Activated gamma-delta T cell (primary cell): Measurements from ENCODE around the gene C4orf50.
"Not testable (repeated sequence)": the region's sequence is repeated elsewhere in the genome, so short reads cannot be mapped to it uniquely, and the experiment has no call there.

ENCODE experiments used
- DNase-seq: peaks from one replicate; lab custom pipeline; 2025; lab: John Stamatoyannopoulos, UW

C4orf50 gene

DNA sequence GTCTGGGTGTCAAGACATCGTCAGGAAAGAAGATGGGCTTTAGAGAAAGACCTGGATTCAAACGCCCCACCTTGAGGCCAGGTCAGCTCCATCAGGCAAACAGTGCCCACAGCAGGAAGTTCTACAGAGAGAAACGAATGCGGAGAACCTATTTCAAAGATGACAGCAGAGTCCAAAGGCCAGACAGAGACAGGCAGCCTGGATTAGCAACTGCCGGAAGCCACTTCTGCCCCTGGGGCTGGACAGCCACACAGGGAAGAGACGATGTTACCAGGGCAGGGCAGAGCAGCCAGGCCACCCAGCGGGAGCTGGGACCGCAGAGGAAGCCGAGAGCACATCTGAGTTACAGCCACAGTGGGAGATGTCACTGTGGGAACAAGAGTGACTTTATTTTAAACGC, 1.2 kb downstream of the C4orf50 start:
- no peak for DNase-seq

DNA sequence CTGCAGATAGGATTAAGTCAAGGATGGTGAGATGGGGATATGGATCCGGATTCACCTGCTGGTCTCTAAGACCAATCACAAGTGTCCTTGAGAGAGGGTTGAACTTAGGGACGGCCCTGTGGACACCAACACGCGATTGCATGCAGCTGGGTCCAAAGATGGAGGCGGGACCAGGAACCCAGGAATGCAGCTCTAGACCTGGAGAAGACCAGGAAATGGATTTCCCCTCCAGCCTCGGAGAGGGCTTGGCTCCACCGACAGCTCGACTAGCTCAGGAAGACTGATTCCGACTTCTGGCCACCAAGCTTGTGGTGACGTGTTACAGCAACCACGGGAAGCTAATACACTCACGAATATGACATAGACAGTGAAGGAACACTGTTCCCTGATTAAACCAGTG, 4.7 kb downstream of the C4orf50 start:
- no peak for DNase-seq

DNA sequence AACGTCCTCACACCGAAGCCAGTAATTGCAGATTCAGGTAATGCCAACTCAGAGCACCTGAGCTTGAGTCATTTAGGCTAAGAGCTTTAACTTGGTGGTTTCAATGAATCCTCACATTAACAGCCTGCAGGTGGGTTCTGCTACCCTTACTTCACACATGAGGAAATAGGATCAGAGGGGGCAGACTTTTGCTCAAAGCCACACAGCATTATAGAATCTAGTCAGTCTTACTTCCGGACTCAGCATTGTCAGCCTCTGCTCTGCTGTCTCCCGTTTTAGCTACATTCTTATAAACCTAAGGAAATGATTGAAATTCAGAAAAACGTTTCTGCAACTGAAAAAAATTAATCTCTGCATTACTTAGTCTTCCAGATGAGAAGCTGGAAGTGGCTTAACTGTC, 6.0 kb downstream of the C4orf50 start:
- DNase-seq, result no peak

DNA sequence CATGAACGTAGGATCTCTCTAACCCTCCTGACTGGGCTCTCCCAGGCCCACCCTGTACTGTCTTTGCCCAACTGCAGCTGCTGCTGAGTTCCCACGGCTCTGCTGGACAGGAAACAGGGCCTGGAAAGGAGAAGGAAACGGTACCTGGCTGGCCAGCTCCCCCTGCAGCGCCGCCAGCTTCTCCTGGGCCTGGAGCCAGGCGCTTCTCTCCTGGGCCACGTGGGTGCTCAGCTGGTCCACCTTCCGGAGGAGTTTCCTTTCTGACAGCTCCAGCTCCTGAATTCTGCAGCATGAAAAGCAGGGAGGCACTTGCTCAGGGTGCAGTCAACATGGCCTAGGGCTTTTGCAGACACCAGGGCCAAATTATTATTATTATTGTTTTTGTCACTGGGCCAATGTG, 6.5 kb downstream of the C4orf50 start:
- no peak for DNase-seq

DNA sequence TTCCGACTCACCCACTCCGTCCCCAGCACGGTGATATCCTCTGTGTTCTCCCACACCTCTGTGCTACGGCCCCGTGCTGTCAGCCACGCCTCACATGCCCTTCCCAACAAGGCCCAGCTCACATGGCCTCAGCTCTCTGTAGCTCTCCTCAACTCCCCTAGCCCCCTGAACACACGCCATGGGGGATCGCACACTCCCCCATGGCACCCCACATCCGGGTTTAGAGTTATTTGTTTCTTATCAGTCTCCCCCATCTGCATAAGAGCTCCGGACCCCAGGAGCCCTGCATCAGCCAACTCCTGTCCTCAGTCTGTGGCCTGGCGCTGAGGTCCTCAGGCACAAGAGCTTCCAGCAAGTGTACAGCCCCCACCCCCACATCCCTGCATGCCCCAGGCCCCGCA, 7.0 kb downstream of the C4orf50 start:
- DNase-seq, result no peak

DNA sequence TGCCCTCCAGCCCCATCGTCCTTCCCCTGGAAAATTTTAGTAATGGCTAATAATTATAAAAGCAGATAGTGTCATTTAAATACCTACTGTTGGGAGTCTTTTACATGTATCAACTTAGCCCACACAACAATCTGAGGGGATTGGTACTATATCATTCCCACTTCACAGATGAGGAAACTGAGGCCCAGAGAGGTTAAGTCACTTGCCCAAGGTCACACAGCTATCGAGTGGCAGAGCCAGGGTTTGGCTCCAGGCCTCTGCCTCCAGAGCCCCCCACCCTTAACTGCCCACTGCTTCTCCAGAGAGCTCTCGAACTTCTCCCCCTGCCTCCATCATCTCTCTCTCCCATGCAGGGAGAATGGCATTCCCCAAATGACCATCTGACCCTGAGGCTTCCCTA, 7.4 kb downstream of the C4orf50 start:
- no peak for DNase-seq

DNA sequence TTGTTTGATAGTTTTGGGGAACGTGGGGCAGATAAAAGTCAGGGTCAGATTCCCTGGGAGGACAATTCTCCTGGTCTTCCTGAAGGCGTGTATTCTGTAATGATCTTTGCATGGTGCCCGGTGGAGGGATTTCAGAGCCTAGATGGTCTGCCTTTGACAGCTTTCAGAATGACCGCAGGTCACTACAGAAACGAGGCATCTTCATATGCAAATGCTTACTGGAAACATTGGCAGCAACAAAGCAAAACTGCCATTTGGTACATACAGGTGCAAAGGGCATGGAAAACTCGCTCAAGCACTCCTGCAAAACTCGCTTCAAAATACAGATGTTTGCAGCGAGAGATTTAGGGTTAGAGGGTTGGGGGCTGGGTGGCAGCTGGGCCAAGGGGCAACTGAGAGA, 8.8 kb downstream of the C4orf50 start:
- no peak for DNase-seq

DNA sequence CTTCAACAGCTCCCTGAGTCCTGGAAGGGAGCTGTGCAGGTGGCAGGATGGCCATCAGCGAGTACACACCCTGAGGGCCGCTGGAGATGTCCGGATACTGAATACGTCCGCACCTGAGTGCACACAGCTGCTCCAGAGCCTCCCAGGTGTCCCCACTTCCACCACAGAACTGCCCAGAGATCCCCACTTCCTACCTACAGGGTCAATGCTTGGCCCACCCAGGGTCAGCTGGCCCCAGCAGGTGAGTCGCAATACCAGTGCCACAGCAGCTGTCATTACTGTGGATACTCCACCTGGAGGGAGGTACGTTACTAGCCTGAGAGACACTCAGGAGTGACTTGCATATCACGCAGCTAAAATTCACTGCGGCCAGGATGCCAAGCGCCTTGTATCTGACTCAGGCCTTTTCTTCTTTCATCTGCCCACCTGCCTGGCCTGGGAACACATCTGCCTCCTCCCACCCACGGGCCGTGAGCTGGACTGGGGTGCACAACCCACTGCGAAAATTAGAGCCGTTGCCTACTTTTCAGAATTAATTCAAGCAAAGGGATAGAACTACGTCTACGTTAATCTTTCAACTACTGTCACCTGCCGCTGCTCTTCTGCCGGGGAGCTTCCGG, 9.4 kb downstream of the C4orf50 start:
- no peak for DNase-seq

DNA sequence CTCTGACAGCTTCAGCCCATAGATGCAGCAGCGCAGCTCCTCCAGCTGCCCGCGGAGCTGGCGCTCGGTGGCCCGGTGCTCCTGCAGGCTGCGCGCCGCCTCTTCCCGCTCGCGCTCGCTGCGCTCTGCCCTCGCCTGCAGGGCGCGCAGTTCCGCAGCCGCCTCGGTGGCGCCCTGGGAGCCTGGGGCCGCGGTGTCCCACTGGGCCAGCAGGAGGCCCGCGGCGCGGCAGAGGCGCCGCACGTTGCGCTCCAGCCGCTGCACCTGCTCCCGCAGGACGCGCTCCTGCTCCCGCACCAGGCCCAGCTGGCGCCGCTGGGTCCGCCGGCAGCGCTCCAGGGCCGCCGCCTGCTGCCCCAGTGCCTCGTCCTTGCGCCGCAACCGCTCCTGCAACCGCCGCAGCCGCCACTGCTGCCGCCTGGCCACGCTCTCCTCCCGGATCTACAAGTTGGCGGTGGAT, 10.1 kb downstream of the C4orf50 start:
- DNase-seq, result no peak

DNA sequence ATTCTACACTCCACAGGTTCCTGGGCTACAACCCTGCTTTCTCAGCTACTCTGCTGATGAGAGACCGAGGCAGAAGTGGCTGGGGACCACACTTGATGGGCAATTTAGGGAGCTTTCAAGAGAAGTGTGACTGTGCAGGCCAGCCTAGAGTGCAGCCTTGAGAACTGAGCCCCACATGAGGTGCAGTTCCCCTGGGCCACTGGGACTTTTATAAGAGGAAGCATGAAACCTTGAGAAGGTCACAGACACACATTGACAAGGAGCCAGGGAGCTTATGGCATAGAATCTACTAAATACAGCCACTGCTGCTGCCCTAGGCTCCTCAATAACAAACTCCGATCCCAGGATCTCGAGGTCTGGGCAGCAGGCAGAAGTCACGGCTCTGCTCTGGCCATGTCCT, 13.1 kb downstream of the C4orf50 start:
- DNase-seq, result no peak

DNA sequence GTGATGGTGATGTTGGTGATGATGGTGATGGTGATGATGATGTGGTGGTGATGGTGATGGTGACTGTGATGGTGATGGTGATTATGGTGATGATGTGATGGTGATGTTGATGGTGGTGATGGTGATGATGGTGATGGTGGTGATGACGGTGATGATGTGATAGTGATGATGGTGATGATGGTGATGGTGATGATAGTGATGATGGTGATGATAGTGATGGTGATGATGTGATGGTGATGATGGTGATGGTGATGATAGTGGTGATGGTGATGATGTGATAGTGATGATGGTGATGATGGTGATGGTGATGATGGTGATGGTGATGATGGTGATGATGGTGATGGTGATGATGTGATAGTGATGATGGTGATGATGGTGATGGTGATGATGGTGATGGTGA, 14.7 kb downstream of the C4orf50 start:
- not testable (repeated sequence) for DNase-seq

DNA sequence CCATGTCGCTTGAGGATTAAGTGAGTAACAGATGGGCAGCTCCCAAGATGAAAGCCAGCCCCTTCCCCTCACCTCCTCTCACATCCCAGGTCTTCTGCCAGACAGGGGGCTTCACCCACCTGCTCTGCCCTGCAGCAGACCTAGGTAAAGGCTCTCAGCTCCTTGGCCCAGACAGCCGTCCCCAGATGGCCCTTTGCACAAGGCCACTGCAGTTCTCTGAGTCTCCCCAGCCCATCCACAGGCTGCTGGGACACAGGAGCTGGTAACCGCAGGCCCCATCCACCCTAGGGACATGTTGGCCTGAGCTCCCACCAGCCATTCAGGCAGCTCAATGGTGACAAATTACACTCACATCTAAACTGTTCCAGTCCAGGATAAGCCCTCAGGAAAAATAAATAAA, 15.3 kb downstream of the C4orf50 start:
- no peak for DNase-seq

DNA sequence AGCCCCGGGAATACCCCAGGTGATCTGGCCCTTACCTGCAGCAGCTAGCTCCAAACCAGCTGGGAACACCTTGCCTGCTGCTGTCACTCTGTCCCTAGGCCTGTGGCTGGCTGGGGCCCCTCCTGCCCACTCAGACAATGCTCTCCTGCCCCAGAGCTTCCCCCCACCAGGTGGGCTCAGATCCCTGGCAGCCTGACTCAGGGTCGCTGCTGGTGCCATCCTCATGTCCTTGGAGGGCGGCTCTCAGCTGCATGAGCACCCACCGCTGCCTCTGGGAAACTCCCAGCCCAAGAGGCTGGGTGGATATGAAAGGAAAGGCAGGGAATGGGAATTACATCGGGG, 15.8 kb downstream of the C4orf50 start:
- no peak for DNase-seq

DNA sequence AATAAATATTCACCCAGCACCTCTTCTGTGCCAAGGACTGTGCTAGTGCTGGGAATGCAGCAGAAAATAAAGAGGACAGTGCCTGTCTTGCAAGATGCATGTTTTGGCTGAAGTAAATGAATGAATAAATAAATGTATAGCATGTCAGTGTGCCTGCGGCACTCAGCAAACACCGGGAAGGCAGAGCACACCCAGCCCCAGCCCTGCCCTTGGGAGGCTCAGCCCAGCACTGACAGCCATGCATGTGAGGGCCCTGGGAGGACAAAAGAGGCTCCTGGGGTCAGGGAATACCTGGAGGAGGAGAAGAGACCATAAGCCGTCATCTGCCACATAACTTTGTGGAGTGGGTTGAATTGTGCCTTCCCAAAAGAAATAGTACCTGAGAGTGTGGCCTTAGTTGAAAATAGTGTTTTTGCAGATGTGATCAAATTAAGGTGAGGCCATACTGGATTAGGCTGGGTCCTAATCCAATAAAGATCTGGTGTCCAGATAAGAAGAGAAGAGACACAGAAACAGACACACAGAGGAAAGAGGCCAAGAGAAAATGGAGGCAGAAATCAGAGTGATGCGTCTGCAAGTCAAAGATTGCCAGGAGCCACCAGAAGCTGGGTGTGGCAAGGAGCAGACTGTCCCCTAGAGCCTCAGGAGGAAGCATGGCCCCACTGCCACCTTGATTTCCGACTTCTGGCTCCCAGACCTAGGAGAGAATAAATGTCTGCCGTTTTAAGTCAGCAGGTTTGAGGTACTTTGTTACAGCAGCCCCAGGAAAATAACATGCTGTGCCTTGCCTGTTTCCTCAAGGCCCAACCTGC, 16.3 kb downstream of the C4orf50 start:
- DNase-seq, result no peak

DNA sequence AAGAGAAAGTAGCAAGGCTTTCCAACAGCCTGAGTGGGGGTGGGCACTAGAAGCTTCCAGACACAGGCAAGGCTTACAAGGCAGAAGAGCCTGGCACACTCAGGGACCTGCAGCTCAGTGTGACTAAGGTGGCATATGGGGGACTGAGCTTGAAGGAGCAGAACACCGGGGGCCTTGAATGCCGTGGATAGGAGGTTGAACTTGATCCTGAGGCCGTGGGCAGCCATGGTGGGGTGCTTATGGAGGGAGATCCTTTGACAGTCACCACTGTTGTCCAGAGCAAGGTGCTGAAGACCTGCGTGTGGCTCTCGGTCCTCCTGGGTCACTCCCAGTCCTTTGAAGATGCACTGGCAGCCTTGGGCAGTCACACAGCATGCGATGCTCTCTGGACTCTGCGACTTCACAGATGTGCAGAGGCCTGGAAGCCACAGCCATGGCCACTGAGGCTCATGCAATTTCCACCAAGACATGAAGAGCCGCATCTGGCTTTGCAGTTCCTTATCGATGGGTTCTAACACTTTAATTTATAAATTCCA, 18.3 kb downstream of the C4orf50 start:
- DNase-seq, result no peak

DNA sequence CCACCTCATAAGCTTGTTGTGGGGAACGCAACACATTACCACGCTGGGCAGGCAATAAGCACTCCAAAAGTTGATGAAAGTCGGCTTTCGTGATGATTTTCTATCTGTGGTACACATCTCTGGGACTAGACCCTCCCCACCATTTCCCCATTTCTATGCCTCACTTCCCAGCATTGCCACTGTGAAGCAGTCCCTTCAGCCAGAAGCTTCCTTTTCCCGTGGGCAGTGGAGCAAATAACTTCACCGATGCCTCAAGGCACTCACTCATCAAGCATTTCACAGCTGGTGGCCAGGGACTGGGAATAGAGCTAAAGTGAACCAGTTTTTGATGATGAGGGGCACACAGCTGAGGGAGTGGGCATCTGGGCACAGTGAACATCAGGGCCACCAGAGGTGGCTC, 18.9 kb downstream of the C4orf50 start:
- DNase-seq, result no peak

DNA sequence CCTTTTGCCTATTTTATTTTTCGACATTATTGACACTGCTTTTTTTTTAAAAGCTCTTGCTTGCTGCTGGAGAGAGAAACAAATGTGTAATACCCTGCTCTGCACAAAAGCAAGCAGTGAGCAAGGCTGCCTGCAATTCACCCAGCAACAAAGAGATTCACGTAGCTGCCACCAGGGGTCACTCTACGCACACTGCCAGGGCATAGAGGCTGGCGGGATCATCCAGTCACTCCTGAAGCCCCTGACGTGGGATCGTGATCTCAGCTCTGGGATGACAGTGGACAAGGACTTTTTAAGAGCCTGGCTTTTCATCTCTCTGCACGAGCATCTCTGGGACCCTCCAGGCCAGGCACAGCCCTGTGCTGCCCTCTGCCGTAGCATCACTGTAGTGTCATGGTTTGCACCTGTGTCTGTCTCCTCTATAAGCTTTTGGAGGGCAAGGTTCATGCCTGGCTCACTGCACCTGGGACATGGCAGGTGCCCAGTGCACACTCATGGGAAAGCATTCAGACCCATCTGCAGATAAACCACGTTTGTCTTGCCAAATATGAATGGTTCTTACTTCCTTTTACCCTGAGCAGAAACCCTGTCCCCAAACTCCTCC, 19.8 kb downstream of the C4orf50 start:
- no peak for DNase-seq

DNA sequence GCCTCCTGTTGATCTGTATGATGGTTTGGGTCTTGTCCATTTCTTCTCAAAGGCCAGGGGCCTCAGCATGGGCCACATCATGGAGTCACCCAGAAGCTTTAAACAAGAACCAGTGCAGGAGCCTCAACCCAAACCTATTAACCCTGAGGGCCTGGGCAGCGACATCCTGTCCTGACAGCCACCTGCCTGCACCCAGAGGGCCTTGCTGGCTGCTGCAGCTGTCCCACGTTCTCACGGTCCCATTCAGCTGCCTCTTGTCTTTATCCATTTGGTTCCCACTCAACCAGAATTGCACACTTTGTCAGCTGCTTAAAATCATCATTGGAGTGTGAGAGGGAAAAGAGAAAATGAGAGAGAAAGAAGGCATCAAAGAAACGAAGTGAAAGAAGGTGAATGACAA, 21.6 kb downstream of the C4orf50 start:
- no peak for DNase-seq

DNA sequence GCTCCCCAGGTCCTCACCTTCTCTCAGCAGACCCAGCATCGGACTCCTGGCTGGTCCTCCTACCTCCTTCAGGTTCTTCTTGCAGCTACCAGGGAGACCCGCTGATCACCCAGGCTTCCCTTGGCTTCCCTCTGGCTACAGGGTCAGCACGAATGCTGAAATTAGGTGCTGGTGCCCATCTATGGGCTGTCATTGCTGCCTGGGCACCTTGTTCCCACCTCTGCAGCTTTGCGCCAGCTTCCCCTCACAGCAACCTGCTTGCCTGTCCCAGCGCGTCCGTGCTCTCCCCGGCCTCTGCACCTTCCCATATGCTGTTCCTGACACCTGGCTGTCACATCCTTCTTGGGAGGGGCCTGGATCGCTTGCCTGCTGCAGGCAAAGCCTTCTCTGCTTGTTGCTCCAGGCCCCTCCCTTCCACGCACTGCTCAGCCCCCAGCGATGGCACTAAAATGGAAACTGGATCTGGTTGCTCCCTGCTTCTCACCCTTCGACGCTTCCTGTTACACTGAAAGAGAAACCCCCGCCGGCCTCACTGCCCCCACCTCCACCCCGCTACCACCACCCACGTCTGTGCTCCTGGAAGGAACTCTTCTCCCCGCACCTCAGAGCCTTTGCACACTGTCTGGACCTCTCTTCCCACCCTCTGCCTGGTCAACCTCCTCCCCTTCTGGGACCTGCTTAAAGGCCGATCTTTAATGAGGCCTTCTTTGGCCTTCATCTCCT, 22.2 kb downstream of the C4orf50 start:
- DNase-seq, result no peak

DNA sequence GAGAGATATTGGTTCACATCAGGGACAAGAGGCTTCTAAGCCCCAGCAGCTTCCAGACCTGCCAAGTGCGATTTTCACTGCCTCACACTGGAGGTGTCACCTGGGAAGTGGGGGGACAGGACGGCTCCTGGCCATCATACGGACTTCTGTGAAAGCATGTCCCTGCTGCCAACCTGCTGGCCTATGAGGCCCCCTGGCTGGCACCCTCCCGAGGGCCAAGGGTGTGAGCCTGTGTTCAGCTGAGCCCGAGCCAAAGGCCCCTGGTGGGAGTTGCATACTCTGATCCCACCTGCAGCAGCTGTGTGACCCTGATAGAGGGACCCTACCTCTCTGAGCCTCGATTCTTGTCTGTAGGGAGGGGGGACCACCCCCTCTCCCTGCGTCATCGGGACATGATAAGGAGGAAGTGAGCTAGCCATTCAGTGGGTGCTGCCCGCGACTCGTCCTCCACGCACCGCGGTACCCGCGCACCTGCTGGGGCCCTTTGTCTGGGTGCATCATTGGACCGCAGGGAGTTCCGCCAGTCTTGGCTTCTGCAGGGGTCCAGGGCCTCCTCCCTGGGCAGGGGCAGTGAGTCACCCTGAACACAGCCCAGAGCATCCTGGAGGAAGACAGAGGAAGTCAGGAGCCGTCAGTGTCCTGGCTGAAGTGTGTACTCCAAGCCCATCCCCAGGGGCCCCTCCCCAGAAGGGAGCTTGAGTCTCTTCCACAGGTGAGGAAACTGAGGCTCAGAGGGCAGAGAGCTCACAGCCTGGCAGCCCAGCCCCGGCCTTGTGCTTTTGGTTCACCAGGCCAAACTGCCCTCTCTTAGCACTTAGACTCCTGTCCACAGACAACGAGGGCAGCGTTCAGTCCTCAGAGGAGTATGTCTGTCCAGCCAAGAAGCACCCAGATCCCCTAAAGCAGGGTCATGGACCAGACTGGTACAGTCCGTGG, 24.1 kb downstream of the C4orf50 start:
- DNase-seq, result no peak

DNA sequence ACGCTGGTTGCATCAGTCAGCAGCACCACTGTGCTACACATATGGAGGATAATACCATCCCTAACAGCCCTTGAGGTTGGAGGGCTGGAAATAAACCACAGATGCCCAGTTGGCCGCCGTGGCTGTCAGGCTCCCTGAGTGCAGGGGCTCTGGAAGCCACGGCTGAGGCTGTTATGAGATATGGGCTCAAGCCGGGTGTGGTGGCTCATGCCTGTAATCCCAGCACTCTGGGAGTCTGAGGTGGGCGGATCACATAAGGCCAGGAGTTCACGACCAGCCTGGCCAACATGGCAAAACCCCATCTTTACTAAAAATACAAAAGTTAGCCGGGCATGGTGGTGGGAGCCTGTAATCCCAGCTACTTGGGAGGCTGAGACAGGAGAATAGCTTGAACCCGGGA, 24.9 kb downstream of the C4orf50 start:
- DNase-seq, result not testable (repeated sequence)
